ENCODE results near the gene HCAR1.
"Not testable (repeated sequence)": the region's sequence is repeated elsewhere in the genome, so short reads cannot be mapped to it uniquely, and the experiment has no call there.

Gene HCAR1, protein sequence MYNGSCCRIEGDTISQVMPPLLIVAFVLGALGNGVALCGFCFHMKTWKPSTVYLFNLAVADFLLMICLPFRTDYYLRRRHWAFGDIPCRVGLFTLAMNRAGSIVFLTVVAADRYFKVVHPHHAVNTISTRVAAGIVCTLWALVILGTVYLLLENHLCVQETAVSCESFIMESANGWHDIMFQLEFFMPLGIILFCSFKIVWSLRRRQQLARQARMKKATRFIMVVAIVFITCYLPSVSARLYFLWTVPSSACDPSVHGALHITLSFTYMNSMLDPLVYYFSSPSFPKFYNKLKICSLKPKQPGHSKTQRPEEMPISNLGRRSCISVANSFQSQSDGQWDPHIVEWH

GRCh38 chr12:122730215-122731014 lies at the start of gene HCAR1:
TSS of gene HCAR1 (minus strand) at chr12:122730844. CDS start at chr12:122730339, 505 bp downstream.
- Mint-ChIP-seq H3K27me3 (peaks cover 8% of the 10 kb centered on the region), H3K9me3 (peaks cover 5% of the 10 kb centered on the region), H3K27ac (no peak within 1 kb of the TSS), H3K4me3 (no peak within 1 kb of the TSS), H3K36me3 (no peaks in the 10 kb centered on the region), H3K4me1 (peaks cover 49% of the 10 kb centered on the region)
- peak; percentile 46 for ATAC-seq

GRCh38 chr12:122757568-122757967 lies 26.9 kb upstream of the HCAR1 start:
- Mint-ChIP-seq H3K27ac (no peak overlapping the region), H3K4me1 (peaks cover 44% of the 10 kb centered on the region), H3K27me3 (no peaks in the 10 kb centered on the region), H3K36me3 (peaks cover 43% of the 10 kb centered on the region), H3K9me3 (no peaks in the 10 kb centered on the region), H3K4me3 (no peak overlapping the region)
- ATAC-seq: no peak

GRCh38 chr12:122754790-122755189 lies 24.1 kb upstream of the HCAR1 start:
- Mint-ChIP-seq H3K36me3 (peaks cover 39% of the 10 kb centered on the region), H3K4me1 (peaks cover 65% of the 10 kb centered on the region), H3K9me3 (no peaks in the 10 kb centered on the region), H3K4me3 (no peak overlapping the region), H3K27me3 (no peaks in the 10 kb centered on the region), H3K27ac (peak overlapping the region; percentile 53)
- ATAC-seq: no peak

GRCh38 chr12:122753319-122753650 lies 22.6 kb upstream of the HCAR1 start:
- Mint-ChIP-seq H3K27me3 (no peaks in the 10 kb centered on the region), H3K4me1 (peaks cover 65% of the 10 kb centered on the region), H3K9me3 (no peaks in the 10 kb centered on the region), H3K4me3 (peak overlapping the region; percentile 93), H3K27ac (peak overlapping the region; percentile 94), H3K36me3 (peaks cover 39% of the 10 kb centered on the region)
- ATAC-seq: no peak

GRCh38 chr12:122752464-122753318 lies 22.0 kb upstream of the HCAR1 start, which contains the start of gene DENR:
TSS of gene DENR (plus strand) at chr12:122752824. CDS start at chr12:122753702, 878 bp downstream.
- H3K27me3 Mint-ChIP-seq: no peaks in the 10 kb centered on the region
- H3K27ac Mint-ChIP-seq: peak within 1 kb of the TSS; percentile 94
- peak; percentile 99 for ATAC-seq
- peaks cover 37% of the 10 kb centered on the region for H3K36me3 Mint-ChIP-seq
- peak within 1 kb of the TSS; percentile 93 for H3K4me3 Mint-ChIP-seq
- no peaks in the 10 kb centered on the region for H3K9me3 Mint-ChIP-seq
- H3K4me1 Mint-ChIP-seq: peaks cover 63% of the 10 kb centered on the region

- Mint-ChIP-seq H3K4me1 (peaks cover 46% of the 10 kb centered on the region), H3K4me3 (peak overlapping the region; percentile 54), H3K36me3 (peaks cover 20% of the 10 kb centered on the region), H3K27ac (peak overlapping the region; percentile 94)
- H3K9me3 Mint-ChIP-seq, H3K27me3 Mint-ChIP-seq, ATAC-seq: not testable (repeated sequence)
These were observed 20.3 kb upstream of the HCAR1 start for GRCh38 chr12:122750781-122751515.

GRCh38 chr12:122749569-122750332 lies 19.1 kb upstream of the HCAR1 start:
- no peak overlapping the region for H3K27ac Mint-ChIP-seq
- peaks cover 11% of the 10 kb centered on the region for H3K36me3 Mint-ChIP-seq
- ATAC-seq: no peak
- no peaks in the 10 kb centered on the region for H3K9me3 Mint-ChIP-seq
- no peak overlapping the region for H3K4me3 Mint-ChIP-seq
- no peaks in the 10 kb centered on the region for H3K27me3 Mint-ChIP-seq
- H3K4me1 Mint-ChIP-seq: peaks cover 38% of the 10 kb centered on the region

- Mint-ChIP-seq H3K4me3 (no peak overlapping the region), H3K9me3 (no peaks in the 10 kb centered on the region), H3K27ac (no peak overlapping the region), H3K4me1 (peaks cover 20% of the 10 kb centered on the region), H3K27me3 (no peaks in the 10 kb centered on the region), H3K36me3 (no peaks in the 10 kb centered on the region)
- ATAC-seq: no peak
These were observed 16.8 kb upstream of the HCAR1 start for GRCh38 chr12:122747224-122748135.

- no peaks in the 10 kb centered on the region for H3K27me3 Mint-ChIP-seq
- H3K4me1 Mint-ChIP-seq: no peaks in the 10 kb centered on the region
- no peak overlapping the region for H3K27ac Mint-ChIP-seq
- ATAC-seq: no peak
- H3K9me3 Mint-ChIP-seq: no peaks in the 10 kb centered on the region
- no peak overlapping the region for H3K4me3 Mint-ChIP-seq
- no peaks in the 10 kb centered on the region for H3K36me3 Mint-ChIP-seq
These were observed 13.4 kb upstream of the HCAR1 start for GRCh38 chr12:122743895-122744525.

- no peak for ATAC-seq
- Mint-ChIP-seq H3K27me3 (no peaks in the 10 kb centered on the region), H3K27ac (no peak overlapping the region), H3K36me3 (no peaks in the 10 kb centered on the region), H3K4me1 (no peaks in the 10 kb centered on the region), H3K4me3 (no peak overlapping the region), H3K9me3 (peaks cover 2% of the 10 kb centered on the region)
These were observed 9.7 kb upstream of the HCAR1 start for GRCh38 chr12:122740351-122740750.

- Mint-ChIP-seq H3K9me3 (peaks cover 2% of the 10 kb centered on the region), H3K27me3 (no peaks in the 10 kb centered on the region), H3K4me3 (no peak overlapping the region), H3K27ac (no peak overlapping the region), H3K36me3 (no peaks in the 10 kb centered on the region), H3K4me1 (peaks cover 7% of the 10 kb centered on the region)
- ATAC-seq: no peak
These were observed 7.9 kb upstream of the HCAR1 start for GRCh38 chr12:122738571-122738970.

DNA sequence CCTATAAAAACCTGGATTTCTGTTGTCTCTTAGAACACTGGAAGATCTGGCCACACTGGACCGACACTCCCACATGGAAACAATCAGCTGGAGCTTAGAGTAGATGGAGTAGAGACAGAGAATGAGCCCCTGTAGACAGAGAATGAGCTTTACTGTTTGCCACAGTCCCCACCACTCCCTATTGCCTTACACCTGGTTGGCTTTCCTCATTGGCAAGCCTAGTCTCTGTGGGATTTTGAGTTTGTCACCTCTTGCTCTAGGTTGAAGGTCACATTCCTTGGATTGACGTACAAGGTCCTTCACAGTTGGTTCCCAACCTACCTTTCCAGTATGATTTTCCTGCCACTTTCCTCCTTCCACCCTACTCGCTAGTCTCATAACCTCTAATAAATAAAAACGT lies 2.0 kb upstream of the HCAR1 start:
- no peak for ATAC-seq
- Mint-ChIP-seq H3K27ac (peak overlapping the region; percentile 79), H3K27me3 (peaks cover 8% of the 10 kb centered on the region), H3K9me3 (peaks cover 7% of the 10 kb centered on the region), H3K4me3 (no peak overlapping the region), H3K4me1 (peaks cover 37% of the 10 kb centered on the region), H3K36me3 (no peaks in the 10 kb centered on the region)

- H3K27me3 Mint-ChIP-seq: peaks cover 8% of the 10 kb centered on the region
- H3K4me1 Mint-ChIP-seq: peaks cover 37% of the 10 kb centered on the region
- peaks cover 7% of the 10 kb centered on the region for H3K9me3 Mint-ChIP-seq
- no peak for ATAC-seq
- H3K27ac Mint-ChIP-seq: no peak overlapping the region
- H3K36me3 Mint-ChIP-seq: no peaks in the 10 kb centered on the region
- no peak overlapping the region for H3K4me3 Mint-ChIP-seq
These were observed 1.5 kb upstream of the HCAR1 start for GRCh38 chr12:122732170-122732569.
